WTC11 (cell line): Measurements from ENCODE around the gene RNF212B.

Experiments
- CBFB ChIP-seq: sonication (generic); formaldehyde crosslinking; IDR thresholded peaks from 2 replicates; pipeline ENCODE4 v1.8.1; 2022; ENCODE audit warnings: mild to moderate bottlenecking, low read depth, missing genetic modification reagents
- CREB1 ChIP-seq: sonication (generic); formaldehyde crosslinking; IDR thresholded peaks from 2 replicates; pipeline ENCODE4 v1.8.0; 2023; ENCODE audit warnings: mild to moderate bottlenecking, missing genetic modification reagents
- ELF4 ChIP-seq: sonication (generic); formaldehyde crosslinking; IDR thresholded peaks from 2 replicates; pipeline ENCODE4 v1.8.1; 2022; ENCODE audit warnings: low read depth, mild to moderate bottlenecking, moderate library complexity, missing genetic modification reagents
- ETV6 ChIP-seq: sonication (generic); formaldehyde crosslinking; IDR thresholded peaks from 2 replicates; pipeline ENCODE4 v1.8.1; 2022; ENCODE audit warnings: mild to moderate bottlenecking, missing genetic modification reagents
- JUN ChIP-seq: sonication (generic); formaldehyde crosslinking; IDR thresholded peaks from 2 replicates; pipeline ENCODE4 v1.8.0; 2023; ENCODE audit warnings: mild to moderate bottlenecking, missing genetic modification reagents
- KAT7 ChIP-seq: sonication (generic); formaldehyde crosslinking; IDR thresholded peaks from 2 replicates; pipeline ENCODE4 v1.8.1; 2023; ENCODE audit warnings: missing genetic modification reagents, mild to moderate bottlenecking, borderline replicate concordance
- NFATC4 ChIP-seq: fragments of 250-450 bp; sonication (Bioruptor Pico); IDR thresholded peaks from 2 replicates; pipeline ENCODE4 v1.9.0; 2021; ENCODE audit warnings: mild to moderate bottlenecking
- SOX15 ChIP-seq: fragments of 250-450 bp; sonication (Bioruptor Pico); IDR thresholded peaks from 2 replicates; pipeline ENCODE4 v1.9.0; 2021; ENCODE audit warnings: mild to moderate bottlenecking
- TEAD1 ChIP-seq: sonication (generic); formaldehyde crosslinking; IDR thresholded peaks from 2 replicates; pipeline ENCODE4 v1.8.0; 2022; ENCODE audit warnings: mild to moderate bottlenecking, missing genetic modification reagents
- TP53 ChIP-seq: sonication (generic); formaldehyde crosslinking; IDR thresholded peaks from 2 replicates; pipeline ENCODE4 v1.8.1; 2023; ENCODE audit warnings: mild to moderate bottlenecking, missing genetic modification reagents
- ZBTB21 ChIP-seq: sonication (generic); formaldehyde crosslinking; IDR thresholded peaks from 2 replicates; pipeline ENCODE4 v1.8.1; 2023; ENCODE audit warnings: mild to moderate bottlenecking, missing genetic modification reagents, borderline replicate concordance
- TF ChIP-seq, protein P1 (sequence below): sonication (generic); formaldehyde crosslinking; IDR thresholded peaks from 2 replicates; pipeline ENCODE4 v1.8.0; 2022; ENCODE audit warnings: mild to moderate bottlenecking, missing genetic modification reagents
- TF ChIP-seq, protein P2 (sequence below): fragments of 200-600 bp; IDR thresholded peaks from 2 replicates; pipeline ENCODE4 v1.8.0; 2022; ENCODE audit warnings: antibody characterized with exemption

DNA sequence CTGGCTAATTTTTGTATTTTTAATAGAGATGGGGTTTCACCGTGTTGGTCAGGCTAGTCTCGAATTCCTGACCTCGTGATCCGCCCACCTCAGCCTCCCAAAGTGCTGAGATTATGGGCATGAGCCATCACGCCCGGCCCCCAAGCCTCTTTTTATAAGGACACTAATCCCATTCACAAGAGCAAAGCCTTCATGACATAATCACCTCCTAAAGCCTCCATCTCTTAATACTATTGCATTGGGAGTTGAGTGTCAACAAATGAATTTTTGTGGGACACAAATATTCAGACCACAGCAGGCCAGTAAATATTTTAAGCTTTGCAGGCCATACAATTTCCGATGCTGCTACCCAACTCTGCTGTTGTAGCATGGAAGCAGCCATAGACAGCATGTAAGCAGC, 10.9 kb downstream of the RNF212B start:
- TF ChIP-seq JUN (CRISPR knock-in tag), result no peak
- no peak for TF ChIP-seq KAT7 (CRISPR knock-in tag)
- TF ChIP-seq CBFB (CRISPR knock-in tag), result no peak
- no peak for TF ChIP-seq TP53 (CRISPR knock-in tag)
- TF ChIP-seq, protein P1, sequence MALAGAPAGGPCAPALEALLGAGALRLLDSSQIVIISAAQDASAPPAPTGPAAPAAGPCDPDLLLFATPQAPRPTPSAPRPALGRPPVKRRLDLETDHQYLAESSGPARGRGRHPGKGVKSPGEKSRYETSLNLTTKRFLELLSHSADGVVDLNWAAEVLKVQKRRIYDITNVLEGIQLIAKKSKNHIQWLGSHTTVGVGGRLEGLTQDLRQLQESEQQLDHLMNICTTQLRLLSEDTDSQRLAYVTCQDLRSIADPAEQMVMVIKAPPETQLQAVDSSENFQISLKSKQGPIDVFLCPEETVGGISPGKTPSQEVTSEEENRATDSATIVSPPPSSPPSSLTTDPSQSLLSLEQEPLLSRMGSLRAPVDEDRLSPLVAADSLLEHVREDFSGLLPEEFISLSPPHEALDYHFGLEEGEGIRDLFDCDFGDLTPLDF, result no peak
- no peak for TF ChIP-seq ELF4 (CRISPR knock-in tag)
- TF ChIP-seq NFATC4 (CRISPR knock-in tag), result no peak
- no peak for TF ChIP-seq TEAD1 (CRISPR knock-in tag)
- TF ChIP-seq, protein P2, sequence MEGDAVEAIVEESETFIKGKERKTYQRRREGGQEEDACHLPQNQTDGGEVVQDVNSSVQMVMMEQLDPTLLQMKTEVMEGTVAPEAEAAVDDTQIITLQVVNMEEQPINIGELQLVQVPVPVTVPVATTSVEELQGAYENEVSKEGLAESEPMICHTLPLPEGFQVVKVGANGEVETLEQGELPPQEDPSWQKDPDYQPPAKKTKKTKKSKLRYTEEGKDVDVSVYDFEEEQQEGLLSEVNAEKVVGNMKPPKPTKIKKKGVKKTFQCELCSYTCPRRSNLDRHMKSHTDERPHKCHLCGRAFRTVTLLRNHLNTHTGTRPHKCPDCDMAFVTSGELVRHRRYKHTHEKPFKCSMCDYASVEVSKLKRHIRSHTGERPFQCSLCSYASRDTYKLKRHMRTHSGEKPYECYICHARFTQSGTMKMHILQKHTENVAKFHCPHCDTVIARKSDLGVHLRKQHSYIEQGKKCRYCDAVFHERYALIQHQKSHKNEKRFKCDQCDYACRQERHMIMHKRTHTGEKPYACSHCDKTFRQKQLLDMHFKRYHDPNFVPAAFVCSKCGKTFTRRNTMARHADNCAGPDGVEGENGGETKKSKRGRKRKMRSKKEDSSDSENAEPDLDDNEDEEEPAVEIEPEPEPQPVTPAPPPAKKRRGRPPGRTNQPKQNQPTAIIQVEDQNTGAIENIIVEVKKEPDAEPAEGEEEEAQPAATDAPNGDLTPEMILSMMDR, result no peak
- no peak for TF ChIP-seq CREB1
- TF ChIP-seq ETV6 (CRISPR knock-in tag), result no peak
- no peak for TF ChIP-seq SOX15 (CRISPR knock-in tag)
- TF ChIP-seq ZBTB21 (CRISPR knock-in tag), result no peak
